Right ventricle myocardium superior (tissue), 1 donor: Measurements from ENCODE around the gene MDM1. TPM values are rescaled to one million over a fixed set of nuclear protein-coding genes. Genes with fewer than 3 reads are reported as not detected.

Experiments
- ATAC-seq: fragments of 200-7000 bp; cut with Tn5 transposase; one replicate; pipeline ENCODE4 v1.9.1; 2020; ENCODE audit warnings: mild to moderate bottlenecking; ENCODE audit not compliant: poor library complexity
- DNase-seq: peaks from one replicate; pipeline ENCODE4 v3.0.0-alpha.2; 2020
- intact Hi-C: fragments of 100-400 bp; cut with DNase I; formaldehyde crosslinking; loops from one replicate; pipeline ENCODE4 v1.11.2; 2022
- long read RNA-seq: library from polyadenylated mRNA; unstranded; transcript quantifications from one replicate; pipeline ENCODE4 v2.0.0, GENCODE V29; 2021
- total RNA-seq: library from RNA; stranded (reverse); fragmentation: NEBNext Ultra II Directional; extraction: Animal tissue kit (Norgen Biotek cat#: 25700); gene quantifications from one replicate; pipeline ENCODE4 v1.2.1, GENCODE V29; 2021
- donor health status: DM: no; HTN: yes; CAD: no; lungs with severe emphysema.

MDM1 gene, protein sequence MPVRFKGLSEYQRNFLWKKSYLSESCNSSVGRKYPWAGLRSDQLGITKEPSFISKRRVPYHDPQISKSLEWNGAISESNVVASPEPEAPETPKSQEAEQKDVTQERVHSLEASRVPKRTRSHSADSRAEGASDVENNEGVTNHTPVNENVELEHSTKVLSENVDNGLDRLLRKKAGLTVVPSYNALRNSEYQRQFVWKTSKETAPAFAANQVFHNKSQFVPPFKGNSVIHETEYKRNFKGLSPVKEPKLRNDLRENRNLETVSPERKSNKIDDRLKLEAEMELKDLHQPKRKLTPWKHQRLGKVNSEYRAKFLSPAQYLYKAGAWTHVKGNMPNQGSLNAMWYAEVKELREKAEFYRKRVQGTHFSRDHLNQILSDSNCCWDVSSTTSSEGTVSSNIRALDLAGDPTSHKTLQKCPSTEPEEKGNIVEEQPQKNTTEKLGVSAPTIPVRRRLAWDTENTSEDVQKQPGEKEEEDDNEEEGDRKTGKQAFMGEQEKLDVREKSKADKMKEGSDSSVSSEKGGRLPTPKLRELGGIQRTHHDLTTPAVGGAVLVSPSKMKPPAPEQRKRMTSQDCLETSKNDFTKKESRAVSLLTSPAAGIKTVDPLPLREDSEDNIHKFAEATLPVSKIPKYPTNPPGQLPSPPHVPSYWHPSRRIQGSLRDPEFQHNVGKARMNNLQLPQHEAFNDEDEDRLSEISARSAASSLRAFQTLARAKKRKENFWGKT
- 7.3 TPM for total RNA-seq
- long read RNA-seq, partial matches to known transcripts: 0 of 7 reads
- long read RNA-seq, other reads (novel, unspliced or antisense): 6 of 7 reads

DNA sequence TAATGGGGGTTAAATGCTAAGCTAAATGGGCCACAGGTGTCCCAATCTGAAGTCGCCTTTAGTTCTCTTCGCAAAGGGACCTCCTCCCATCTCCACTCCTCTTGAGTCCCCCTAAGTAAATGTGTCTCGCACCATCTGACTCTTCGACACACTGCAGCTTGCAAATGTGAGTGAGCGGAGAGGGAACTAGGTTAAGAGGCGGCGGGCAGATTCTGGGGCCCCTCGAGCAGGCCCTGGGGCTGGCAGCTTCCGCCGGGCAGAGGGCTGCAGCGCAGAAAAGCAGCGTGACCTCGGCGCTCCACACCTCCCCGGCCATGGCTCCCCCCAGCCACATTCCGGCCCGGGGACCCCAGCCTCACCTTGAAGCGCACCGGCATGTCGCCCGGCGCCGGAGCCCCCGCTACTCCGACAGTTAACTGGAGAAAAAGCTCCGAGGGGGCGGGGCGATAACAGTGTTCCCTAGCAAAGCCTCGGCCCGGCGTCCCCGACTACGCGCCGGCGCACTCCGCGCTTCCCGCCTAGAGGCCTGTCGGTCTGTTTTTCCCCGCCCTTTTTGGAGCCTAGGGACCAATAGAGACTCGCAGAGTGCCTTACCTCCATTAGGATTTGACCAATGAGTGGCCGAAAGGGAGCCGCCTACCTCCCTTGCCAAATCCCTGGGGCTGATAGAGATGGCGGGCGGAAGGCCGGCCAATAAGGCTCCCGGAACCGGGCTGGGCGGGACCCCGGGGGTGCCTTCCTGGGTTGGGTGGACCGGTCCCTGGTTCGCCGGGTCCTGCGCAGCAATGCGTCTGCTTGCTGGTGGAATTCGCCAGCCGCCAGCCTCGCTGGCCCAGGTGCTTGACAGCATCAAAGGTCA lies at the start of gene MDM1:
Gene MDM1 (minus strand): TSS at position 494 of the 859 bp plus-strand sequence. CDS start 117 bp downstream, at position 377.
- DNase-seq: peak; percentile 98
- intact Hi-C loops: no loop called here
- peak; percentile 99 for ATAC-seq

DNA sequence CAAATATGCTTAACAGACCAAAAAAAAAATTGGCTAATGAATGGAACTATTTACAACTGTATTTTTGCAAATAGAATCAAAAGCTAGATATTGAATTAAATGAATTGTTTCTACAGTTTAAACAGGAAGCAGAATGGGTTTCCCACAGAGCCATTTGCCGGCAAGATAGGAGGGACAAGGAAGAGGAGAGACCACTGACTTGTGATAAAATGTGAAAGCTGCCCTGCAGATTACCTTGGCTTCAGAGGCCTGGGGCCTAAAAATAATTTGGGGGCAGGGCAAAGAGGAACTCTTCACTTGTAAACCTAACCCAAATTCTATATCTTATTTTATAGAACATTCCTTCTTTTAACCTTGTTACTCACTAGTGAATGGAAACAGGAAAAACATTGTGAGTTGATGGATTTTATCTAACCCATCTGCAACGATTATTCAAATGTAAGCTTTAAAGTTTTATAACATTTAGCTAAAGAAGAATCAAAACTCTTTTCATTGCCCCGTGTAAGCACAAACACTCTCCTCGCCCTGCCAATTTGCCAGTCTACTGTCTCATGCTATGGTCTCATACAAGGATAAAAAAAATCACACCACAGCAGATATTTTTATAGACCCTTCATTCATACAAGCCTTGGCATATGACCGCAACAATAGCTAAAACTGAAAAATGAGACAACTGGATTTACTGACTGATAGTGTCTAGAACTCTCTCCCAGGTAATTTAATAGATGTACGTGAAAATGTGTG lies 49.5 kb upstream of the MDM1 start:
- ATAC-seq: no peak
- DNase-seq: no peak
- intact Hi-C loops: no loop called here

DNA sequence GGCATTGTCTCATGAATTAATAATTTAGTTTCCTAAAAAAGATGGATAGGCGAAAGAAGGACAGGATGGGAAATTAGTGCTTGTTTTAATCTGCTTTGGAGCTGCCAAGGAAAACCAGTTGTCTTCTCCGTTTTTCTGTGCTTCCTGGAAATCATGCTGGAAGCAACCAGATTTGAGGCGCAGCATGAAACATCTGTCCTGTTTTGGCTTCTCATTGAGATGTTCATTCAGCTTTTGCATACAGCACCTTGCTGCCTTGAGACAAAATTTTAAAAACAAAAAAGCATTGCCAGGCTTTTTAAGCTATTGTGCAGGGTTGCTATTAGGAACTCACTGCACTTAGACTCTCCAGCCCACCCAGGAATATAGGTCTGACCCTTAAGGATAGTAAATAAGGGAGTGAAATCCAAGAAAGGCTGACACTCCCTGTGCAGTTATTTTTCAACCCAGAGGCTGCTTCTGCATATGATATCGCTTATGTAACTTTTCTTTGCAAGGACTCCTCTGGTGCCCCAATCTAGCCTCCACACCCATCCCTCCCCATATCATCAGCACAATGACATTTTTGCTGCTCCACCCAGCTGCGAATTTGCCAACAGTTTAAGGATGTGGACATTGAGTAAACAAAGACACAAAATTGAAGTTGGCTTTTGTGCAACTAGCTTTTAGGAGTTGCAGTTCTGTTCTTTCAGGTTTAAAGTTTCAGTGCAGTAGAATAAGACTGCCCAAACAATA lies 46.9 kb upstream of the MDM1 start:
- ATAC-seq (peak; percentile 79), DNase-seq (peak; percentile 54)
- intact Hi-C loops: no loop called here

DNA sequence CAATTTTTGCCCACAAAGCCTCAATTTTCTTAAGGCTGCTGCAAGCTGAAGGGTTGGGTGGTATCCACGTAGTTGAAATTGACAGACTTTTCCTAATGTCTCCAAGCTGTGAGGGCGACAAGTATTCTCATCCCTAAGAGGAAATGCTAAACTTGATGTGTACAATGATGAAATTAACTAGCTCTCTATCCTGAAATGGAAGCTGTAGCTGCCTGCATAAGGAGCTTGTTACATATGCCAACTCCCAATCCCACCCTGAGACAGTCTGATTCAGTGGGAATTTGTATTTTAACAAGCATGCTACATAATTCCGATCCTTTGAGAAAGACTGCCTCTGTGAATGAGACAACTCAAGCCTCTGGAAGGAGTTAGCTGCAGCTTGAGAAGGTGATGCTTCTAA lies 45.7 kb upstream of the MDM1 start:
- no peak for ATAC-seq
- intact Hi-C loops: no loop called here
- no peak for DNase-seq

DNA sequence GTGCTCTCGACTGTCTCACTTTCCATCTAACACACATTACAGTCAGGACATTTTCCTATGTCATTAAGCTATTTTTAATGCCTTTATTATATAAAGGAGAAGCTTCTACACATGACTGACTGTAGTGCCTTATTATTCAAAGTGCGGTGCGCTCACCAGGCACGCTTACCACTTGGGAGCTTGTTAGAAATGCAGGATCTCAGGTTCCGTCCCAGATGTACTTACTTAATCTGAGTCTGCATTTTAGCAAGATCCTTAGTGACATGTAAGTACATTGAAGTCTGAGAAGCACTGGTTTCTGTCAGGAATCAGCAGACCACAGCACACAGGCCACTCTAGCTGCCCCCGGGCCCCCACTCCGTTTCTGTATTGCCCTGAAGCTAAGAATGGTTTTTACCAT lies 44.7 kb upstream of the MDM1 start:
- DNase-seq: no peak
- ATAC-seq: no peak
- intact Hi-C loops: no loop called here

DNA sequence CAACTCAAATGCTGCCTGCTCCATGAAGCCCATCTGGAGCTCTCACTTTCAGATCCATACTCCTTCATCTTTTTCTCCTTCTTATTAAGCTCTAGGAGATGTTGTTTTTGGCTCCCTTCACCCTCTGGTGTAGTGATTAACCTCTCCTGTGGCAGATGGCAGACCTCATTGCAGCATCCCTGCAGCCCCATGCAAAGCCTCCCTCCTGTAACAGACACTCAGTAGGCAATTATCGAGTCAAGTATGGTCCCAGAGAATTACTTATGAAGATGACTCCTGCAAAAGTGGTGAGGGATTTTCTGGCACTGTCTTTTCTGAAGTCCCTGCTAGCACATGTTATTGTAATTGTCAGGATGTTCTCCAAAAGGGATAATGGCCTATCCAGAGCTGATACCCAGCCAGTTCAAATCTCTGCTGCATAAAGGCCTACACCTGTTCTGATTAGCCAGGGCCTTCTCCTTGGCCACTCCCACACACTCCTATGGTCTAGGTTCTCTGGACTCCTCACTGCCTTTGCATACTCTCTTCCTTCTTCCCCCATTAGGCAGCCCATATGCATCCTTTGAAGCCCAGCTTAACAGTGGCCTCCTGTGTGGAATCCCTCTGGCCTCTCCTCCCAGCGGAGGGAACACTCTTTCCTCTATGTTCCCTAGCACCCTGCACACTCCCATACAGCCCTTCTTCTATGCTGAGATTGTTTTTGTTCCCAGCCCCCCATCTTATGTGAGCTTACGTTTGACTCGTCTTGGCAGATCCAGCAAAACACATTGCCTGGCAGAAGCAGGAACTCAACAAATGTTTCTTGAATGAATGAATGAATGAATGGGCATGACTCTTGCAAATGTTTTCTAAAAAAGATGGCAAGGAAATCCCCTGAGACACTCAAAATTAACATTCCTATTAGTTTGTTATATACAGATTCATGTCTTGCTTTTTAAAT lies 43.9 kb upstream of the MDM1 start:
- DNase-seq: no peak
- intact Hi-C loops: no loop called here
- no peak for ATAC-seq

DNA sequence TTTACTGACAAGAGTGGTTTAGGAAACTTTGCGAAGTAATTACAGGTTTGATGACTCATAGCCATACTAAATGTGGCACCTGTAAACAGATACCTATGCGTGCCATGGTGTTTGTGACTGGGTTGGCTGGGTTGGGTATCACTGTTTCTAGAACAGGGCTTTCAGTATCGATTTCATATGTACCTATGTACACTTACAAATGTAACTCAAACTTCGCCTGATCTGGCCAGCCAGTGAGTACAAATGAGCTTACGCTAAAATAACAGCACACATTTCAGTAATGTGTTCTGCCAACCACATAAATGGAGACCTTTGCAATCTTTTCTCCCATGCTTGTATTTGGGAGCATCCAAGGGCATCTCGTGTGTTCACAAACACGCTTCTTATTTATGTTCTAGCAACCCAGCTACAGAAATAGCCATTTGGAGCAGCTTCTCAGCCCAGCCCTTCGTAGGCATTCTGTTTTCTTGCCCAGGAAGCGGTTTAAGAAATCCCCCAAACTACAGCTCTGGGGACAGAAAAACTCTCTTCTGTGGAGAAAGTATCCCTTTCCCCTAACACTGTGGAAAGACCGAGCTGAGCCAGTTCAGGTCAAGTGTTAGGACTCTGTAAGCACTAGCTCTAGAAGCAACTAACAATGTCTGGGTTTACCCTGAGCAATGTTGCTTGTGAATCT lies 42.3 kb upstream of the MDM1 start:
- no peak for DNase-seq
- intact Hi-C loops: no loop called here

DNA sequence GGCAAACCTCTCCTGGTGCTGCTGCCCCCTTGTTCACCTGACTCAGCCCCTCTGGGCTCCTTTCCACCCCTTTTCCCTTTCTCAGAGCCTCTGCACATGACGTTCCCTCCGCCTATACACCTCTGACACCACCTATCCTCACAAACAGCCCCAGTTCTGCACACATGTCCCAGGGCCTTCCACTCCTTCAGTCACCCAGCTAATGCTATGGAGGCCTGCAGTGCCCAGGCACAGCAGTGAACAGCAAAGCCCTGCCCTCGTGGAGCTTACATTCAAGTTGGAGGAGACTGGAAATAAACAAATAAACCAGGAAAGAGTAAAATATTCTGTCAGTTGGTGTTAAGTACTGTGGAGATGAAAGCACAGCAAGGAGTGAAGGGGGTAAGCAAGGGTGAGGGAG lies 38.5 kb upstream of the MDM1 start:
- no peak for DNase-seq
- intact Hi-C loops: no loop called here

More for the DNA sequence above, 42.3 kb upstream of the MDM1 start:
- ATAC-seq: no peak

DNA sequence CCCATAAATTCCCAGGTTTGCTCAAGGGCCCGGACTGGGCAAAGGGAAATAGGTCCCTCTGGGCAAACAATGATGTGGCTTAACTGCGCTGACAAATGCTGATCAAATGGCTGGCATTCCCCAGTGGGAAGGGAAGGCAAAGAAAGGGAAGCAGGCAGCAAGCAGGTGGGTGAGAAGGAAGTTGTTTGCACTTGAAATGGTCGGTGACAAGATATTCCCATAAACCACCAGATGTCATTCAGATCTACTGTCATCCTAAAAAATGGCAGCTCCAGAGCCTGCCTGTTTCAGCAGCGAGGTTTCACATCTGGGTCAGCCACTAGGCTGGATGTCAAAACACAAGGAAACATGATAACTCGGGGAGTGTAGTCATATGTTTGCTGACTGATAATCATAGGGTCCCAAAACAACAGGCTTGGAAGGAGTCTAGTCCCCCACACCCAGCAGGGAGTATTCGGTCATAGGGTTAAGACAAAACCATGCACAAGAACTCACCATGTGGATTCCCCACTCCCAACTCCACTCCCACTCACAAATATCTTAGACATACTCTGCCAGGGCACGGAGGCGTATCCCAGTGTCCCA lies 37.9 kb upstream of the MDM1 start:
- DNase-seq: no peak
- ATAC-seq: peak; percentile 11
- intact Hi-C loops: no loop called here

More for the DNA sequence above, 38.5 kb upstream of the MDM1 start:
- no peak for ATAC-seq

DNA sequence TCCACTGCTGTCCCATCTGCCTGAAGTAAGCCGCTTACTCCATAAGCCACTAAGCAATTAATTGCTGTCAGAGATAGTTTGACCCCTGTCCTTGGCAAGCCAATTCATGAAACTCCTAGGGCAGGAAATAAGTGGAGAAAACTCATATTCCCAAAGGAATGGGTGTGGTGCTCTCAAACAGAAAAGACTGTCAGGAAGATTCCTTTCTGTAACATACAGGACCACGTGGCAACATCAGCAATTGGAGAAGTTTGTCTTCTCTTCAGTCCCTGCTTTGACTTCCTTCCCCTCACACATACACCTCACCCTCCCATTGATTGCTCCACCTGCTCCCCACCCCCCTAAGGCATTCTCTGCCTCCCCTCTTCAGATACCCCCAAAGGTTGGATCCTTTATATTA lies 36.2 kb upstream of the MDM1 start:
- intact Hi-C loops: no loop called here
- DNase-seq: no peak
- no peak for ATAC-seq

DNA sequence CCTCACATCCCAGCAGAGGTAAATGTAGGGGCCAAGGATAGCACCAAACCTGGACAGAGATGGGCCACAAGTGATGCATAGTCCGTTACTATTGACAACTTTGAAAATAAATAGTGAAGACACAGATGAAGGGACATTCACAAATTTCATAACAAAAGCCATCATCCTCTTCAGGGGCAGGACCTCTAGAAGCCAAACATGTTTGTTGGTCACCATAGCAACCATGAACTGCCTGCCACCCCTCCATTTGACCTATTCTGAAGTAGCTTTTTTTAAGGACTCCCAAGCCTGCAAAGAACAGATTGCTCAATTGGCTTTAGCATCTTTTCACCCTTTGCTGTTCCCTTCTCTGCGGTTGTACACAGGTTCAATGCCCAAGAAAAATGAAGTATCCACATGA lies 35.7 kb upstream of the MDM1 start:
- DNase-seq (no peak), ATAC-seq (no peak)
- intact Hi-C loops: no loop called here

DNA sequence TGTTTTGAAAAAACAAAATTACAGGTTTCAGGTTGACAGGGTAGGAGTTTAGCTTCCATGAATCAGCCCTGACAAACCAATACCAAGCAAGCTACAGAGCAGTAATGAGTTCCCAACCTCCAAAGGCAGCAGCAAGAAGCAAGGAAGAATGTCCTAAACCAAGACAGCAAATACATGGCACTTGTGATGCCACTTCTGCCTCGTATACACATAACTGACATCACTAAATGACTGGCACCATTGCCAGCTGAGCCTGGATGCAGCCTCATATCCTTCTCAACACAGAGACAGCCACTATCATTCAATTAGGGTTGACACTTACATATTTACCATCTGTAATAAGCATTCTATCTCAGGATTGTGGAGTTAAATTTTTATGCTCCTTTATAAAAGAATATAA lies 35.0 kb upstream of the MDM1 start:
- DNase-seq: no peak
- intact Hi-C loops: no loop called here
- no peak for ATAC-seq

DNA sequence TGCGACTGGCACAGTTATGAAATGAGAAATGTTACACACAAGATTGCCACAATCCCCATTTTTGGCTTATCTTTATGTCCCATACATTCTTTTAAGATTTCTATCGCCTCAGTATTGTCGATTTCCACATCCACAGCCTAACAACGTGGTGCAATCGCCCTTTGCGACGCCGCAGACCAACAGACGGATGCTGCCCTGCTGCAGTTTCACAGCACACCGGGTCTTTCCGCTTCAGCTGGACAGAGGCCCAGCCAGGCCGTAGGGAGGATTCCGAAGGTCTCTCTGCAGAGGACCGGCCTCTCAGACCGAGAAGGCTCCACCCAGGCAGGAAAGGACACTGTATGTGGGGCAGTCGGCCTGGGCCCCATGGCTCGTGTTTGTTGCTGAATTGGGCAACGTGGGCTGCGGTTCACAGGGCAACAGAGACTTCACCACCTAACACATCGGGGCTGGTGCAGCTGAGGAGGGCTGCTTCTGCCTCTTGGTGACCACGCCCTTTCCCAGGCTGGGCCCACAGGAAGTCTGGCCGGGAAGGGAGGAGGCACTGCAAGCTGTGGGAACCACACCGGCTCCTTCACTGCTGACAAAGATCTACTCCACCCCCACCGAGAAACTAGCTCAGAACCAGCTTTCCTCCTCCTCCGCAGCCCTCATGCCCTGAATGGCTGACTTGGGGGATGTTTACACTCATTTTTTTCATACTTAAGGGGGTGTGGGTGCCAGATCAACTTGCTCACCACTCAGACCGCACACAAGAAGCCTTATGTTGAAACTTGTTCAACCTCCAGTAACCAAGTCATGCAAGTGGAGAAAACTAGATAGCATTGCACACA lies 32.9 kb upstream of the MDM1 start:
- DNase-seq: peak; percentile 95
- intact Hi-C loops: no loop called here
- ATAC-seq: peak; percentile 98

DNA sequence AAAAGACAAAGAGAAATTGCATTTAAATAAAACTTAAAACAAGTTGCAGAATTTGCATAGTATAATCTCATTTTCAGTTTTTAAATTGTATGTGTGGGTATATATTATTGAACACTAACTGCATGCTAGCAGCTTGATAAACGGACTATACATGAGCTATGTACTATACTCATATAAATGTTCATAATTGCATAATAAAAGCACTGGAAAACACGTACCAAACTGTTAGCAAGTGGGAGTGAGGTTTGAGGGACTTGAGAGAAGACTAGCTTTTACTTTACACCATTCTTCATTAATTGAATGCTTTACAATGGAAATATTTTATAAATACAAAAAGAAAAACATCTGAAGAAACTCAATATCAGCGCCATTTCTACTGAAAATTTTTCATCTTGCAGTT lies 32.2 kb upstream of the MDM1 start:
- ATAC-seq (no peak), DNase-seq (no peak)
- intact Hi-C loops: no loop called here

DNA sequence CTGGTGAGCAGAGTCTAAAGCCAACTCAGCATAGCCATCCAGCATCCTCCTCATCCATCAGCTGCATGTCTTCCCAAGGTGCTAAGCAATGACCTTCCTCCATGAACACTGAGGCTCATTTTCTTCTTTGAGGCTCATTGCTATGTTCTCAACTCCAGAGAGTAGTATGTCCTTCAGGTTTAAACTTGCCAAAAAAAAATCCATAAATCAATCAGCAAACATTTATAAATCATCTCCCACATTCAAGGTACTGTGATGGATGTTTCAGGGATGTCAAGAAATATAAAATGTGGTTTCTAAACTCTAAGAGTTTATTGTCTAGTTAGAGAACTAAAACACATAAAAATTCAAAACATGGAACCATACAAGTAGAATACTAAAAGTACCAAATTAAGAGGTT lies 29.8 kb upstream of the MDM1 start:
- no peak for ATAC-seq
- DNase-seq: no peak
- intact Hi-C loops: no loop called here
